ENCODE results near the gene DHFR.

DNA sequence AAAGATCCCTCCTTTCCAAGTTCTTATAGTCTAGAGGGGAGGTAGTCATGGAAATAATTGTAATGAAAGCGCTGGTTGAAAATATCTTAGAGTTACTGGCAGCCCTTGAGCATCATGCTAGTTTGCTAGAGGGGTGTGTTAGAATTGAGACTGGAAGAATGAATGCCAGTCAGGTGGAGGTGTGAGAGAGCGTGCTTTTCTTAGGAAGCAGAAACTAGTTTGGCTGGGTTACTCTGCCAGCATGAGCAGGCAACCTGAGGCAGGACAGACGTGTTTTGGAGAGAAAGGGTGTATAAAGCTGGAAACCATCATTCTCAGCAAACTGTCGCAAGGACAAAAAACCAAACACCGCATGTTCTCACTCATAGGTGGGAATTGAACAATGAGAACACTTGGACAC is 43.6 kb upstream of the DHFR start:
- TF ChIP-seq, protein P1, sequence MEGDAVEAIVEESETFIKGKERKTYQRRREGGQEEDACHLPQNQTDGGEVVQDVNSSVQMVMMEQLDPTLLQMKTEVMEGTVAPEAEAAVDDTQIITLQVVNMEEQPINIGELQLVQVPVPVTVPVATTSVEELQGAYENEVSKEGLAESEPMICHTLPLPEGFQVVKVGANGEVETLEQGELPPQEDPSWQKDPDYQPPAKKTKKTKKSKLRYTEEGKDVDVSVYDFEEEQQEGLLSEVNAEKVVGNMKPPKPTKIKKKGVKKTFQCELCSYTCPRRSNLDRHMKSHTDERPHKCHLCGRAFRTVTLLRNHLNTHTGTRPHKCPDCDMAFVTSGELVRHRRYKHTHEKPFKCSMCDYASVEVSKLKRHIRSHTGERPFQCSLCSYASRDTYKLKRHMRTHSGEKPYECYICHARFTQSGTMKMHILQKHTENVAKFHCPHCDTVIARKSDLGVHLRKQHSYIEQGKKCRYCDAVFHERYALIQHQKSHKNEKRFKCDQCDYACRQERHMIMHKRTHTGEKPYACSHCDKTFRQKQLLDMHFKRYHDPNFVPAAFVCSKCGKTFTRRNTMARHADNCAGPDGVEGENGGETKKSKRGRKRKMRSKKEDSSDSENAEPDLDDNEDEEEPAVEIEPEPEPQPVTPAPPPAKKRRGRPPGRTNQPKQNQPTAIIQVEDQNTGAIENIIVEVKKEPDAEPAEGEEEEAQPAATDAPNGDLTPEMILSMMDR (IDR thresholded peaks at IDR 0.05), result no peak
- no peak for TF ChIP-seq ZFX (IDR thresholded peaks at IDR 0.05; ENCODE audit: borderline replicate concordance)
